ENCODE data around the gene SLC5A11. TPM values are rescaled to one million over a fixed set of nuclear protein-coding genes. Genes with fewer than 3 reads are reported as not detected.

SLC5A11 gene
- total RNA-seq, result 1 to 10 TPM in 2 of 3 donors, under 1 TPM in 1; 0.63 to 2.4 (median 1.3) TPM
- long read RNA-seq, donor 1, result 0 reads
- long read RNA-seq, donor 2, result 0 reads

- Histone ChIP-seq H3K4me1 (ENCODE audit: low read depth) (no peaks in the 10 kb centered on the region), H3K4me3 (no peak within 1 kb of the TSS), H3K9me3 (no peaks in the 10 kb centered on the region), H3K36me3 (ENCODE audit: low read depth) (no peaks in the 10 kb centered on the region)
- DNase-seq (no peak), ATAC-seq (no peak)
- no peak for TF ChIP-seq CTCF (IDR thresholded peaks at IDR 0.05)
- intact Hi-C loops (cut with DNase I, micrococcal nuclease), result no loop called here
Measured at GRCh38 chr16:24845726-24846547, at the start of gene SLC5A11. TSS of gene SLC5A11 (plus strand) at chr16:24845963. CDS start at chr16:24858644, 12,681 bp downstream.

- no peak overlapping the region for H3K4me3 ChIP-seq
- ATAC-seq, result no peak
- peaks cover 10% of the 10 kb centered on the region for H3K36me3 ChIP-seq (ENCODE audit: low read depth)
Measured at GRCh38 chr16:24800586-24800985, 45.2 kb upstream of the SLC5A11 start.

GRCh38 chr16:24801761-24802302 lies 43.9 kb upstream of the SLC5A11 start:
- H3K4me1 ChIP-seq (ENCODE audit: low read depth), result no peaks in the 10 kb centered on the region
- H3K36me3 ChIP-seq (ENCODE audit: low read depth), result peaks cover 14% of the 10 kb centered on the region
- no peak for TF ChIP-seq CTCF (IDR thresholded peaks at IDR 0.05)
- H3K4me3 ChIP-seq, result no peak overlapping the region
- ATAC-seq (no peak), DNase-seq (no peak)
- intact Hi-C loops (cut with DNase I, micrococcal nuclease), result no loop called here
- H3K9me3 ChIP-seq, result no peaks in the 10 kb centered on the region

More at GRCh38 chr16:24800586-24800985, 45.2 kb upstream of the SLC5A11 start:
- no peaks in the 10 kb centered on the region for H3K4me1 ChIP-seq (ENCODE audit: low read depth)
- intact Hi-C loops (cut with DNase I, micrococcal nuclease), result no loop called here
- TF ChIP-seq CTCF (IDR thresholded peaks at IDR 0.05), result no peak
- H3K9me3 ChIP-seq, result no peaks in the 10 kb centered on the region
- DNase-seq, result no peak

GRCh38 chr16:24805484-24805883 lies 40.3 kb upstream of the SLC5A11 start:
- DNase-seq (no peak), ATAC-seq (no peak)
- H3K4me3 ChIP-seq, result no peak overlapping the region
- no peaks in the 10 kb centered on the region for H3K4me1 ChIP-seq (ENCODE audit: low read depth)
- no peak for TF ChIP-seq CTCF (IDR thresholded peaks at IDR 0.05)
- H3K36me3 ChIP-seq (ENCODE audit: low read depth), result peaks cover 22% of the 10 kb centered on the region
- intact Hi-C loops (cut with DNase I, micrococcal nuclease), result no loop called here
- H3K9me3 ChIP-seq, result no peaks in the 10 kb centered on the region

- no peak for ATAC-seq
- Histone ChIP-seq H3K4me3 (no peak overlapping the region), H3K9me3 (no peaks in the 10 kb centered on the region), H3K36me3 (ENCODE audit: low read depth) (peaks cover 22% of the 10 kb centered on the region), H3K4me1 (ENCODE audit: low read depth) (no peaks in the 10 kb centered on the region)
- intact Hi-C loops (cut with DNase I, micrococcal nuclease), result no loop called here
- no peak for DNase-seq
- no peak for TF ChIP-seq CTCF (IDR thresholded peaks at IDR 0.05)
Measured at GRCh38 chr16:24807301-24807700, 38.5 kb upstream of the SLC5A11 start.

All from mucosa of descending colon (tissue), 3 donors.